Small intestine (tissue), 7 donors: ENCODE results near the gene CHRNB4. TPM values are rescaled to one million over a fixed set of nuclear protein-coding genes. Genes with fewer than 3 reads are reported as not detected.

Experiments
- DNase-seq, 2 donors: peaks; one replicate each; pipeline versions ENCODE4 v3.0.0 to v3.0.0-alpha.2; 2013
- FAIRE-seq: peaks from 2 replicates; lab custom pipeline; 2012; peaks lifted over from hg19 to GRCh38; lab: Jason Lieb, UNC
- H3K27ac ChIP-seq, 3 donors: one replicate each; pipeline ENCODE4 v1.5.1; 2013; ENCODE audit warnings: low read length in 2 of 3, mild to moderate bottlenecking in 2 of 3, control low read depth in 1 of 3, inconsistent platforms in 1 of 3, low read depth in 1 of 3, moderate library complexity in 1 of 3
- H3K27me3 ChIP-seq, 3 donors: one replicate each; pipeline ENCODE4 v1.6.1; 2013; ENCODE audit warnings: low read length in 3 of 3, inconsistent platforms in 1 of 3; ENCODE audit not compliant: control insufficient read depth in 3 of 3, insufficient read depth in 3 of 3
- H3K36me3 ChIP-seq, 3 donors: one replicate each; pipeline ENCODE4 v1.6.1; 2013; ENCODE audit warnings: low read length in 3 of 3, inconsistent platforms in 1 of 3, low read depth in 1 of 3, mild to moderate bottlenecking in 1 of 3, moderate library complexity in 1 of 3; ENCODE audit not compliant: control insufficient read depth in 3 of 3, insufficient read depth in 2 of 3
- H3K4me1 ChIP-seq, 3 donors: one replicate each; pipeline ENCODE4 v1.6.1; 2013; ENCODE audit warnings: low read length in 2 of 3, inconsistent platforms in 1 of 3, low read depth in 1 of 3, mild to moderate bottlenecking in 1 of 3, moderate library complexity in 1 of 3; ENCODE audit not compliant: control insufficient read depth in 3 of 3, insufficient read depth in 2 of 3
- H3K4me3 ChIP-seq, 3 donors: one replicate each; pipeline ENCODE4 v1.5.1; 2013; ENCODE audit warnings: low read length in 3 of 3, control low read depth in 1 of 3, inconsistent platforms in 1 of 3, low read depth in 1 of 3, mild to moderate bottlenecking in 1 of 3, moderate library complexity in 1 of 3
- H3K9me3 ChIP-seq, 2 donors: one replicate each; pipeline ENCODE4 v1.6.1; 2013; ENCODE audit warnings: low read depth in 1 of 2, low read length in 1 of 2; ENCODE audit not compliant: control insufficient read depth in 2 of 2, insufficient read depth in 1 of 2
- WGBS, 3 donors: extraction: QIAGEN DNeasy Blood & Tissue Kit; methylation state at CpG; one replicate each; pipeline ENCODE4 v1.1.7; 2013; 5-methylcytosine and 5-hydroxymethylcytosine counted together
- polyA plus RNA-seq, 4 donors: library from polyadenylated mRNA; stranded (reverse) in 3 of 4; unstranded in 1 of 4; fragments of 200-250 nt in 3 of 4; fragments of 120-200 nt in 1 of 4; gene quantifications; one replicate each; pipeline versions ENCODE4 v1.2.1 to v1.2.3, GENCODE V29; 2013
- donor health status: healthy with polysubstance abuse.
- donor health status: control.
- donor health status: control.
- donor health status: Bipolar disorder and iron deficiency.
- donor health status: healthy.

Gene CHRNB4
- polyA plus RNA-seq, 4 donors, result 0.43 to 1.4 TPM; not detected in 2

- DNase-seq (no peak), FAIRE-seq (no peak)
- no peak overlapping the region for H3K4me3 ChIP-seq
- H3K36me3 ChIP-seq, result no peaks in the 10 kb centered on the region
- H3K27ac ChIP-seq, result no peak overlapping the region
- H3K27me3 ChIP-seq, result peaks cover 0 to 4% (median 0%) of the 10 kb centered on the region in 3 donors
- WGBS, 3 donors, result 73 to 79% (median 76%) methylated on average over 12 of the region's 12 CpGs
- peaks cover 0 to 3% of the 10 kb centered on the region in 2 donors for H3K9me3 ChIP-seq
- no peaks in the 10 kb centered on the region for H3K4me1 ChIP-seq
These were observed 6.5 kb downstream of the CHRNB4 start for GRCh38 chr15:78634210-78635145.

- 87 to 90% (median 90%) methylated on average over 2 of the region's 2 CpGs for WGBS, 3 donors
- DNase-seq (no peak), FAIRE-seq (no peak)
- no peaks in the 10 kb centered on the region for H3K36me3 ChIP-seq
- H3K4me1 ChIP-seq, result no peaks in the 10 kb centered on the region
- H3K27me3 ChIP-seq, result peaks cover 0 to 4% (median 0%) of the 10 kb centered on the region in 3 donors
- H3K4me3 ChIP-seq, result no peak overlapping the region
- no peak overlapping the region for H3K27ac ChIP-seq
- peaks cover 0 to 3% of the 10 kb centered on the region in 2 donors for H3K9me3 ChIP-seq
These were observed 7.7 kb downstream of the CHRNB4 start for GRCh38 chr15:78633348-78633747.

DNA sequence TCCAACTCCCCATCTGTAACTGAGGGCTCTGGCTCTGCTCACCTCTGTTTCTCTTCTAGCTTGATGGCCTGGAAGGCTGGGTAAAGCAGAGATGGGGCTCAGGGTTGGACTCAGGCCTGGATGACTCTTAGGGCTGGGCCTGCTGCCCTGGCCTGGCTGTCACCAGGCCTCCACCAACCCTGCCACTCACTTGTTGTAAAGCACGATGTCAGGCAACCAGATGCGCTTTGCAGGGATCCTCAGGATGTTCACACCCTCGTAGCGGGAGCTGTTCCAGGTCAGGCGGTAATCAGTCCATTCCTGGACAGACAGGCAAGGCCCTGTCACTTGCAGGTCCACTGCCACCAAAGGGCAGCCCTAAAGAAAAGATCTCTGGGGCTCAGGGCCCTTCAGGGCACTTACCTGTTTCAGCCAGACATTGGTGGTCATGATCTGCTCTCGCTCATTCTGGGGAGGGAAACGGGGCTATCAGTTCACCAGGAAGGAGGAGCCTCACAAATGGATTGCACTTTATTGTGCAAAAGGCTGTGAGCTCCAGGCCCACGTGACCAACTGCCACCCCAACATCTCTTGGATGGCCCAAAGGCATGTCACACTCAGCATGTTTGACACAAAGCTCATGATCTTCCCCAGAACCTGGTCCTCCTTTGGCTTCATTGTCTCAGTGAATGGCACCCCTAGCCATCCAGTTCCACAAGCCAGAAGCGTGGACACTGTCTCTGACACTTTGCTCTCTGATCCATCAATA, 9.9 kb downstream of the CHRNB4 start:
- DNase-seq (no peak), FAIRE-seq (no peak)
- Histone ChIP-seq H3K4me1 (no peaks in the 10 kb centered on the region), H3K4me3 (no peak overlapping the region), H3K27ac (no peak overlapping the region), H3K9me3 (peaks cover 0 to 3% of the 10 kb centered on the region in 2 donors), H3K36me3 (no peaks in the 10 kb centered on the region), H3K27me3 (peaks cover 0 to 4% (median 0%) of the 10 kb centered on the region in 3 donors)
- 74 to 76% (median 75%) methylated on average over 9 of the region's 9 CpGs for WGBS, 3 donors

DNA sequence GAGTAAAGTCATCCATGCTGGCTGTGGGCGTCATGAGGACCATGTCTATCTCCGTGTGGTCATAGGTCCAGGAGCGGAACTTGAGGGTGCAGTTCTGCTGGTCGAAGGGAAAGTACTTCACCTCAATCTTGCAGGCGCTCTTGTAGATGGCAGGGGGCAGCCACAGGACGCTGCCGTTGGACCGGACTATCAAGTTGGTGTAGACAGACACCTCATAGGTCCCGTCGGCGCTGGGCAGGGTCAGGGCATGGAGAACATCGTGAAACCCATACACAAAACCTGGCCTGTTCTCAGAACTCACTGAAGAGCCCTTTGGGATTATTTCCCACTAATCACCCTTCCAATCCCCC, 11.3 kb downstream of the CHRNB4 start:
- Histone ChIP-seq H3K4me3 (no peak overlapping the region), H3K4me1 (no peaks in the 10 kb centered on the region), H3K27ac (no peak overlapping the region), H3K9me3 (peaks cover 0 to 3% of the 10 kb centered on the region in 2 donors), H3K36me3 (no peaks in the 10 kb centered on the region), H3K27me3 (peaks cover 0 to 4% (median 0%) of the 10 kb centered on the region in 3 donors)
- DNase-seq (no peak), FAIRE-seq (no peak)
- WGBS, 3 donors, result 87 to 95% (median 89%) methylated on average over 12 of the region's 12 CpGs

DNA sequence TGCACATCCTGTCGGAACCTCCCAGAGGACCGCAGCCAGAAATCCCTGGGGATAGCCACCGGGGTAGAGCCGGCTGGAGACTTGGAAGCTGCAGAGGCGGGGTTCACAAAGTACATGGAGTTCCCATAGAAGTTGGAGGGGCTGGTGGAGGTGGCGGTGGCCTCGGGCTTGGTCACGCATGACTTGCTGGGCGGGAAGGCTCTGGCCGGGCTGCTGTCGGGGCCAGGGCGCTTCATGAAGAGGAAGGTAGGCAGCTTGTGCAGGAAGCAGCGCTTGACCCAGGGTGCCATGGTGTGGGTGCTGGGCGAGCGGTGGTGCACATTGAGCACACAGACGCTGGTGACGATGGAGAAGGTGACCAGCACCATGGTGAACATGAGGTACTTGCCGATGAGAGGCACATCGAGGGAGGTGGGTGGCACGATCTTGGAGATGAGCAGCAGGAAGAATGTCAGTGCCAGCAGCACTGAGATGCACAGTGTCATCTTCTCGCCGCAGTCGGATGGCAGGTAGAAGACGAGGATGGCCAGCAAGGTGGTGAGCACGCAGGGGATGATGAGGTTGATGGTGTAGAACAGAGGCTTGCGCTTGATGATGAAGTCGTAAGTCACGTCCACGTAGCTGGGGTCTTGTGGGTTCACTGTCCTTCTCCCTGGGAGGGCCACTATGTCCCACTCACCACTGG, 11.8 kb downstream of the CHRNB4 start:
- FAIRE-seq (no peak), DNase-seq (no peak)
- Histone ChIP-seq H3K27ac (no peak overlapping the region), H3K27me3 (peaks cover 0 to 4% (median 0%) of the 10 kb centered on the region in 3 donors), H3K36me3 (peaks cover 0 to 2% (median 0%) of the 10 kb centered on the region in 3 donors), H3K4me3 (no peak overlapping the region), H3K9me3 (peaks cover 0 to 3% of the 10 kb centered on the region in 2 donors), H3K4me1 (no peaks in the 10 kb centered on the region)
- 89 to 91% (median 91%) methylated on average over 29 of the region's 29 CpGs for WGBS, 3 donors

GRCh38 chr15:78628227-78628626, 12.8 kb downstream of the CHRNB4 start:
- Histone ChIP-seq H3K27me3 (peaks cover 0 to 3% (median 0%) of the 10 kb centered on the region in 3 donors), H3K4me1 (no peaks in the 10 kb centered on the region), H3K4me3 (no peak overlapping the region), H3K27ac (no peak overlapping the region), H3K9me3 (no peaks in the 10 kb centered on the region), H3K36me3 (peaks cover 0 to 3% (median 0%) of the 10 kb centered on the region in 3 donors)
- DNase-seq, result no peak
- WGBS, 3 donors, result 76 to 78% (median 76%) methylated on average over 6 of the region's 6 CpGs
- no peak for FAIRE-seq

GRCh38 chr15:78627348-78627747, 13.7 kb downstream of the CHRNB4 start:
- DNase-seq (no peak), FAIRE-seq (no peak)
- WGBS, 3 donors, result 73 to 84% (median 74%) methylated on average over 8 of the region's 8 CpGs

More at GRCh38 chr15:78627348-78627747, 13.7 kb downstream of the CHRNB4 start:
- Histone ChIP-seq H3K27me3 (peaks cover 0 to 5% (median 0%) of the 10 kb centered on the region in 3 donors), H3K4me3 (no peak overlapping the region), H3K4me1 (no peaks in the 10 kb centered on the region), H3K9me3 (no peaks in the 10 kb centered on the region), H3K27ac (no peak overlapping the region), H3K36me3 (peaks cover 0 to 3% (median 0%) of the 10 kb centered on the region in 3 donors)
